SW 1271 (cell line): Measurements from ENCODE around the gene RMND5B.

Experiments
- DNase-seq, 2 experiments: peaks; one replicate each; lab custom pipeline; 2025; lab: John Stamatoyannopoulos, UW

Gene RMND5B

GRCh38 chr5:178131446-178131996, 707 bp downstream of the RMND5B start:
- DNase-seq = no peak

DNA sequence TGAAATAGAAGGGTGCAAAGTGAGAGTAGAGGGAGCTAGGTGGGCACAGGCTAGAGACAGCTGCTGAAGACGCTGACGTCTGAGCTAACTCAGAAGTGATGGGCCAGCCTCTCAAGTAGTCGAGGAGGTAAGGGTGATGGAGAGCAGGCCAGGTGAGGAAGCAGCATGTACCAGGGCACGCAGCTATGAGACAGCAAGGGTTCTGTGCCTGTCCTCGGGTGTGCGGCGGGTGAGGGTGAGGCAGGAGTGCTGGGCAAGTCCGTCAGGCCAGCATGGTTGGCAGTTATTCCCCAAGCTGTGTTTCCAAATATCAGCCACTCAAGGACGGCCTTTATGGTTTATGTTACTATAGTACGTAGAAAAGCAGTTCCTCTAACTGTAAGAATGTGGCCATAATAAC, 6.2 kb downstream of the RMND5B start:
- no peak for DNase-seq

DNA sequence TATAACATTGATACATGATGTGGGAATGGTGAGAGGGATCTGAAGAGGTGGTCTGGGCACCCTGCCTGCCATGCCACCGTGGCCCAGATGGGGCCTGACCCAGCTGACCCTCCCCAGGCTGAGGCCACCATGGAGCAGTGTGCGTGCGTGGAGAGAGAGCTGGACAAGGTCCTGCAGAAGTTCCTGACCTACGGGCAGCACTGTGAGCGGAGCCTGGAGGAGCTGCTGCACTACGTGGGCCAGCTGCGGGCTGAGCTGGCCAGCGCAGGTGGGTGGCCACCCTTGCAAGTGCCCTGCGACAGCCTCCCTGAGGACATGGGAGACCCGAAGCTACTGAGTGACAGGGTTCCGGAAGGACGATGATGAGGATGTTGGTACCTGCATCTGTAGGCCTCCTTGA, 7.2 kb downstream of the RMND5B start:
- no peak for DNase-seq

DNA sequence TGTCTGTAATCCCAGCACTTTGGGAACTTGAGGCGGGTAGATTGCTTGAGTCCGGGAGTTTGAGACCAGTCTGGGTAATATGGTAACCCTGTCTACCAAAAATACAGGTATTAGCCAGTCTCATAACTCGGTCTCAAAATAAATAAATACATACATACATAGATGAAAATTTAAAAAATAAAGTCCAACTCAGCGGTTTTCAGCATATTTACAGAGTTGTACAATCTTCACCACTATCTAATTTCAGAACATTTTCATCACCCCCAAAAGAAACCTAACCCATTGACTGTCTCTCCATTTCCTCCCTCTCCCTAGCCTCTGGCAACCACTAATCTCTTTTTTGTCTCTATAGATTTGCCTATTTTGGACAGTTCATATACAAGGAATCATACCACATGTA, 10.7 kb downstream of the RMND5B start:
- DNase-seq = no peak

- no peak for DNase-seq
Measured at GRCh38 chr5:178142642-178143041, 11.8 kb downstream of the RMND5B start.

- no peak for DNase-seq
Measured at GRCh38 chr5:178143246-178143645, 12.4 kb downstream of the RMND5B start.

GRCh38 chr5:178143901-178144300, 13.1 kb downstream of the RMND5B start:
- DNase-seq = no peak

DNA sequence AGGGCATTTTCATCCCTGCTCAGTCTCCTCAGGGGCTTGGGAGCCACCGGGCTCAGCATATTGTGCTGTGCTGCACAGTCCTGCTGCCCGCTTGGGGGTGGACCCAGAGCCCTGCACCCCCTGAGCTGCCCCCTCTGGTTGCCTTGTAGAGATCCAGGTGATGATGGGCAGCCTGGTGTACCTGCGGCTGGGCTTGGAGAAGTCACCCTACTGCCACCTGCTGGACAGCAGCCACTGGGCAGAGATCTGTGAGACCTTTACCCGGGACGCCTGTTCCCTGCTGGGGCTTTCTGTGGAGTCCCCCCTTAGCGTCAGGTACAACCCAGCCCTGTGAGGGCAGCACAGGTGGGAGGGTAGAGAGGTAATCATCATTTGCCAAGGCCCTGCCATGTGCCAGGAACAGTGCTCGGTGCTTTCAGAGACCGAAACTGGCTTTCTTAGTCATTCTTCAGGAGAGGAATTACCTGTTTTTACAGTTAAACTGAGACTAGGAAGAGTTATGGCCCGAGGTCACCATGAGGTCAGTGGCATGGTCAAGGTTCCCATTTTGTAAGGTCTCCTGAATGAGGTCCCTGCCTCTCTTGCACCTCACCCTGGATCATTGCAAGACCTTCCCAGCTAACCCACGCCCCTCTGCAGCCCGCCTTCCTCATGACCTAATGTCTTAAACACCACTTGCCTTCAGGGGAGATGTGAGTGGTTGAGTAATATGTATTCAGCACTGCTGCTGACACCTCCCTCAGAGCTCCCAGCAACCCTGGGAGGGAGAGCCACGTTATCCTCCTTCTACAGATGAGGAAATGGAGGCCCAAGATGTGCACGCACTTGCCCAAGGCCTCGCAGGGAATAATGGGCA, 15.4 kb downstream of the RMND5B start:
- peak in 1 of 2 experiments; percentile 48 for DNase-seq

DNA sequence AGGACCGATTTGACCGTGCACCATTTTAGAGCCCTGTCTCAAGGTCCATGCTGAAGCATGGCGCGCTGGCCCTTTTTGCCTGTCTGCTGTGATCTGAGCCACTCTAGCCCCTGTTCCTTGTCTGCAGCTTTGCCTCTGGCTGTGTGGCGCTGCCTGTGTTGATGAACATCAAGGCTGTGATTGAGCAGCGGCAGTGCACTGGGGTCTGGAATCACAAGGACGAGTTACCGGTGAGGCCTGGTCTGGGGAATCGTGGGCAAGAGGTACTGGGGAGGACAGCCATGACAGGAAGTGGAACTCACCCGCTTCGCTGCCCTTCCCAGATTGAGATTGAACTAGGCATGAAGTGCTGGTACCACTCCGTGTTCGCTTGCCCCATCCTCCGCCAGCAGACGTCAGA, 16.6 kb downstream of the RMND5B start:
- no peak for DNase-seq

GRCh38 chr5:178149199-178149932, 18.6 kb downstream of the RMND5B start:
- DNase-seq = no peak

DNA sequence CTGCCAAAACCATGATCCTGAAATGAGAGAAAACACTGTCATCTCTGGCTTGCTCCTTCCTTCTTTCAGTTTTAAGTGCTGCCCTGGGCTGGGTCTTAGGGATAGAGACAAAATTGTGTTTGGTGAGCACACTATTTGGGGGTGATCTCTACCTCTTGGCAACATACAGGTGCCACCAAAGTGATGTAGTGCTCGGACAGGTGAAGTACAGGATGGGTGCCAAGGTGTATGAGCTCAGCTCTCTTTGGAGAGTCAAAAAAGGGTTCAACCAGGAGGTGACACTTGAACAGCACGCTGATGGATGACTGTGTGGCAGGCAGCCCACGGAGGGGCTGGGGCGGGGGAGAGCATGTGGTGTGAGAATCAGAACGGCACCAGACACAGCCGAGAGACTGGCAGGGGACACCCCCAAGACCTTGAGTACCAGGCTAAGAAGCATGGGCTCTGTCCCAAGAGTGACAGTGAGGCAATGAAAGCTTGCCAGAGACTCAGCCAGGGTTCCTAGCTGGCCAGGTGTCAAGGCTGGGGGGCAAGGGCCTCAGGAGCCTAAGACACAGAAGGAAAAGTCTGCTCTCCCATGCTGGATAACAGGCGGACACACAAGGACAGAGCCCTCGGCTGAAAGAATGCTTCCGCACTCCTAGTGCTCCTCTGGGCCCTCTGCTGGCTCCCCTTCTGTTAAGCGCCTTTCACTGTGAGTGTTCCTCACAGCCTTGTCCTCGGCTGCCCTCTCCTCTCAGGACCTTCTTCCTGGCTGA, 20.3 kb downstream of the RMND5B start:
- no peak for DNase-seq

GRCh38 chr5:178152491-178153444, 22.0 kb downstream of the RMND5B start:
- no peak for DNase-seq

DNA sequence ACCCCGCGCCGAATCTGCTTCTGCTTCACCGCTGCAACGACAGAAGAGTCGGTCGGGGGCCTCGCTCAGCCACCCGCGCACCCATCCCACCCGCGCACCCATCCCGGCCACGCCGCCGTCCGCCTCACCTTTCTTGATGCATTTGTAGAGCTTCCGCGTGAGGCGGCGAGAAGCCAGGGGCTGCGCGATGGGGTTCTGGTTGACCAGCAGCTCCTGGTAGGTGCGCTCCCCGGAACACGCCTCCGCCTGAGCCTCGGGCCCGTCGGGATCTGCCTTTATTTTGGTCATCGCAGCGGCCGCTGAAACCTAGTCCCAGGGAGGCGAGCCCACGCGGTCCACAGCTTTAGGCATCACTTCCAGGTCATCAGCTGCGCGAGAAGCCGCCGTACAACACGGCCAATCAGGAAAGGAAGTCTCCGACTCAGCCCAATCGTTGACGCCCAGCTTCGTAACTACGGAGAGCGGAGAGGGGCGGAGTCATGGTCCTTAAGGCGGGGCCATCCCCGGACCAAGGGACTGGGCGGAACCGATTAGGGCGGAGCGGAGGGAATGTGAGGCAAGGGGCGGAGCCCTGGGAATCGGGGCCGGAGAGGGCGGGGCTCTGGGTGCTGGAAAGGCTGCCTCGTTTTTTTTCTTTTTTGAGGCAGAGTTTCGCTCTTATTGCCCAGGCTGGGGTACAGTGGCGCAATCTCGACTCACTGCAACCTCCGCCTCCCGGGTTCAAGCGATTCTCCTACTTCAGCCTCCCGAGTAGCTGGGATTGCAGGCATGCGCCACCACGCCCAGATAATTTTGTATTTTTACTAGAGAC, 22.9 kb downstream of the RMND5B start, which contains the start of gene NHP2:
Gene NHP2, minus strand, starts transcription at position 356 of the 811 bp plus-strand sequence. Its CDS starts 68 bp downstream, at position 288.
- peak; percentile 97 to 99 for DNase-seq

GRCh38 chr5:178155065-178155464, 24.3 kb downstream of the RMND5B start:
- no peak for DNase-seq

DNA sequence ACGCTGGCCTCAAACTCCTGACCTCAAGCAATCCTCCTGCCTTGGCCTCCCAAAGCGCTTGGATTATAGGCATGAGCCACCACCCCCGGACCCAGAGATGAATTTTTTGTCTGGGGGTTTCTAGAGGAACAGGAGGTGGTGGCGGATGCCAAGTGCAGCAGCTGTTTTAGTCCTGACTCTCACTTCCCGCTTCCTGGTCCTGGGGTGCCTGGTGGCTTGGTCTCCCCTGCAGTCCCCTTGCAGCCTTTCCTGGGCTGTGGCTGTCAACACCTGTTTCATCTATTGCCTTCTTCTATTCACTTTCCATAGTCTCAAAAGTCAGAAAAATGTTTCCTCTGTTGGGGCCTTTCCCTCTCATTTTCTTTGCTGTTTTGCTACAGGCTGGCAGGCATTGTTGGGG, 29.4 kb downstream of the RMND5B start:
- DNase-seq = no peak

- no peak for DNase-seq
Measured at GRCh38 chr5:178162481-178162880, 31.7 kb downstream of the RMND5B start.

DNA sequence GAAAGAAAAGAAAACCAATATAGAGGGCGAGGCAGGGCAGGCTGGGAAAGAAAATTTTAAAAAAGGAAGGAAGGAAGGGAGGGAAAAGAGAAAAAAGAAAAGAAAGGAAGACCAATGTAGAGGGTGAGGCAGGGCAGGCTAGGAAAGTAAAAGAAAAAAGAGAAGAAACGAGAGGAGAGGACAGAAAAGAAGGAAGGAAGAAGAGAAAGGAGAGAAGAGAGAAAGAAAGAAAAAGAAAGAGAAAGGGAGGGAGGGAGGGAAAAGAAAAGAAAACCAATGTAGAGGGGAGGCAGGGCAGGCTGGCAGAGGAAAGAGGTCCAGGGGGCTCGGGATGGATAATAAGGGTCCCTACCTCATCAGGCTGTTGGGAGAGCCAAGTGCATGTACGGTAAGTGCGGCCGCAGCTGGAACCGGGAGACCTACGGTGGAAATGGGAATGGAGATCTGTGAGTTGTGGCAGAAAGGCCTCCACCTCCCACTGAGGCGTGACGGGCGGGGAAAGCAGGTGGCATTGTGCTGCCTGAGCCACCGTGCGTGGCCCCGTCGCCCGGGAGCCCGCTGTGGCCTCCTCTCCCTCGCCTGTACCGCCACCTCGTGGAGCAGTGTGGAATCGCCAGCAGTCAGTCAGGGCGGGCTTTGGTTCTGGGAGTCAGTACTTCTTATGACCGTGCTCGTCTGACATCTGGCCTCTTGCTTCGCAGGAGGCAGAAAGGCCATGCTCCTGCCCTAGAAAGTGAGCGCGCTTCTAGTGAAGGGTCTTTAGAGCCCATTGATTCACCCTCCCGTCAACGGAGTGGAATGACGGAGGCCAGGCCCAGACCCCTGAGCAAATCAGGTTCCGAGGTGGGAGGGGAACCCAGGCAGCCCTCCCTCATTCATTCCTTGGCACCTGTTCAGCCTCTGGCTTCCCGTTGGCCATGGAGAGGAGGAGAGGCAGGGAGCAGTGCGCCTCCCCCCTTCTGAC, 33.2 kb downstream of the RMND5B start:
- DNase-seq = peak; percentile 57 to 81

- DNase-seq = no peak
Measured at GRCh38 chr5:178165581-178165980, 34.8 kb downstream of the RMND5B start.

DNA sequence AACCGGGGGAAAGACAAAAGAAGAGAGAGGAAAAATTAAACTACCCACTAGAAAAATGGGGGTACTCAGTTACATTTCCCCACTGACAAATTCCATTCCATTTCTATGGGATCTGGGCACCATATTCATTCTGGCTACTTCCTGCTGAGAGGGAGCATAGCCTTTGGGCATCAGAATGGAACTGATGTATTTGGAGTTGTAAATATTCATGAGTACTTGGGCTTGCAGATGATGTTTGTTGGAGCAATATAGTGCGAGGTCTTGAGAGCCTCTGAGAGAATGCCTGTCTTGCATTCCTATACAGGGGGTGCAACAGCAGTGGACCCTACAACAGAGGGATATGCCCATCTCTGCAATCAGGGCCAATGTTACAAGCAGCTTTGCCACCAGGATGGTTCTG, 39.6 kb downstream of the RMND5B start:
- DNase-seq = no peak
